Right lobe of liver (tissue), 6 donors: ENCODE measurements around the gene RNF31. TPM values are rescaled to one million over a fixed set of nuclear protein-coding genes. Genes with fewer than 3 reads are reported as not detected.

Experiments
- ATAC-seq, 4 donors: fragments of 200-7000 bp; cut with Tn5 transposase; one replicate each; pipeline ENCODE4 v1.9.1; 2020; ENCODE audit warnings: mild to moderate bottlenecking in 4 of 4, moderate library complexity in 4 of 4
- DNase-seq, 3 donors: peaks; one replicate each; pipeline ENCODE4 v3.0.0-alpha.2; 2020
- H3K27ac ChIP-seq, 3 donors: fragments of 200-600 bp; one replicate each; pipeline ENCODE4 v1.8.0; 2022
- H3K27me3 ChIP-seq, 2 donors: fragments of 200-600 bp; one replicate each; pipeline ENCODE4 v1.8.0; 2022
- H3K36me3 ChIP-seq, 4 donors: fragments of 200-600 bp; sonication (generic) in 1 of 4; one replicate each; pipeline versions ENCODE4 v1.5.1 to v1.8.0; 2017 to 2022; ENCODE audit warnings: control low read depth in 1 of 4
- H3K4me1 ChIP-seq, 4 donors: fragments of 200-600 bp; sonication (generic) in 1 of 4; one replicate each; pipeline versions ENCODE4 v1.5.1 to v1.8.0; 2017 to 2022; ENCODE audit warnings: control low read depth in 1 of 4
- H3K4me3 ChIP-seq, 3 donors: fragments of 200-600 bp; one replicate each; pipeline ENCODE4 v1.8.0; 2022
- H3K9me3 ChIP-seq, 4 donors: fragments of 200-600 bp; sonication (generic) in 1 of 4; one replicate each; pipeline versions ENCODE4 v1.5.1 to v1.8.0; 2017 to 2022; ENCODE audit warnings: control low read depth in 1 of 4
- POLR2A ChIP-seq: fragments of 450-650 bp; IDR thresholded peaks from one replicate; pipeline ENCODE4 v1.6.1; 2017; ENCODE audit warnings: antibody characterized with exemption, mild to moderate bottlenecking
- WGBS: methylation state at CpG from one replicate; pipeline ENCODE4 v1.1.6; 2018; ENCODE audit warnings: low coverage, low lambda C conversion rate; ENCODE audit not compliant: insufficient coverage; ENCODE audit errors: missing lambda C conversion rate; 5-methylcytosine and 5-hydroxymethylcytosine counted together
- intact Hi-C, 2 donors: fragments of 100-400 bp; cut with DNase I; formaldehyde crosslinking; loops; one replicate each; pipeline versions ENCODE4 v1.11.2 to v1.14.1; 2022
- microRNA-seq, 2 donors: library from miRNA; unstranded; fragments of <30 nt; microRNA quantifications; one replicate each; pipeline ENCODE4, GENCODE V29; 2019 to 2020
- small RNA-seq, 2 experiments: library from RNA; depleted of rRNA; stranded (forward); fragments of <200 nt; gene quantifications; one replicate each; pipeline ENCODE3, GENCODE V24; 2016
- total RNA-seq, 6 experiments: library from RNA; depleted of rRNA in 2 of 6; stranded (reverse); fragments of >200 nt in 2 of 6; fragmentation: NEBNext Ultra II Directional in 3 of 6; extraction: Animal tissue kit (Norgen Biotek cat#: 25700) in 3 of 6; gene quantifications; one replicate each; pipeline versions ENCODE4 v1.1.0 to v1.2.4, GENCODE V29; 2016 to 2023
- TF ChIP-seq, protein P1 (sequence below), 4 donors: fragments of 200-600 bp in 3 of 4; fragments of 450-650 bp in 1 of 4; IDR thresholded peaks; one replicate each; pipeline versions ENCODE4 v1.5.1 to v1.8.0; 2016 to 2022; ENCODE audit warnings: antibody characterized with exemption in 4 of 4, mild to moderate bottlenecking in 2 of 4
- donor health status: DM: no; HTN: yes; CAD: no.
- donor health status: DM: no; HTN: no; CAD: no.
- donor health status: DM: no; HTN: no; CAD: no.
- donor health status: DM: no; HTN: yes; CAD: no.
- donor health status: DM: no; HTN: yes; CAD: no.

The RNF31 gene
- total RNA-seq, 6 experiments from 2014 or later = 17.5 to 39.6 (median 26.2) TPM

DNA sequence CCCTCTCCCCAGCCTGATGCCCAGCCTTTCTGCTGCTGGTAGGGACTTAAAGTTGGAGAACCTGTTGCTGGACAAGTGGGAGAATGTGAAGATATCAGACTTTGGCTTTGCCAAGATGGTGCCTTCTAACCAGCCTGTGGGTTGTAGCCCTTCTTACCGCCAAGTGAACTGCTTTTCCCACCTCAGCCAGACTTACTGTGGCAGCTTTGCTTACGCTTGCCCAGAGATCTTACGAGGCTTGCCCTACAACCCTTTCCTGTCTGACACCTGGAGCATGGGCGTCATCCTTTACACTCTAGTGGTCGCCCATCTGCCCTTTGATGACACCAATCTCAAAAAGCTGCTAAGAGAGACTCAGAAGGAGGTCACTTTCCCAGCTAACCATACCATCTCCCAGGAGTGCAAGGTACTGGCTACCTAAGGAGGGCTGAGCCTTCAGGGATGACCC is 59.8 kb downstream of the RNF31 start:
- no peak for TF ChIP-seq POLR2A
- TF ChIP-seq, protein P1, sequence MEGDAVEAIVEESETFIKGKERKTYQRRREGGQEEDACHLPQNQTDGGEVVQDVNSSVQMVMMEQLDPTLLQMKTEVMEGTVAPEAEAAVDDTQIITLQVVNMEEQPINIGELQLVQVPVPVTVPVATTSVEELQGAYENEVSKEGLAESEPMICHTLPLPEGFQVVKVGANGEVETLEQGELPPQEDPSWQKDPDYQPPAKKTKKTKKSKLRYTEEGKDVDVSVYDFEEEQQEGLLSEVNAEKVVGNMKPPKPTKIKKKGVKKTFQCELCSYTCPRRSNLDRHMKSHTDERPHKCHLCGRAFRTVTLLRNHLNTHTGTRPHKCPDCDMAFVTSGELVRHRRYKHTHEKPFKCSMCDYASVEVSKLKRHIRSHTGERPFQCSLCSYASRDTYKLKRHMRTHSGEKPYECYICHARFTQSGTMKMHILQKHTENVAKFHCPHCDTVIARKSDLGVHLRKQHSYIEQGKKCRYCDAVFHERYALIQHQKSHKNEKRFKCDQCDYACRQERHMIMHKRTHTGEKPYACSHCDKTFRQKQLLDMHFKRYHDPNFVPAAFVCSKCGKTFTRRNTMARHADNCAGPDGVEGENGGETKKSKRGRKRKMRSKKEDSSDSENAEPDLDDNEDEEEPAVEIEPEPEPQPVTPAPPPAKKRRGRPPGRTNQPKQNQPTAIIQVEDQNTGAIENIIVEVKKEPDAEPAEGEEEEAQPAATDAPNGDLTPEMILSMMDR (IDR thresholded peaks at IDR 0.05) = no peak
- no peak overlapping the region for H3K27ac ChIP-seq
- peaks cover 0 to 57% (median 2%) of the 10 kb centered on the region in 4 donors for H3K36me3 ChIP-seq

DNA sequence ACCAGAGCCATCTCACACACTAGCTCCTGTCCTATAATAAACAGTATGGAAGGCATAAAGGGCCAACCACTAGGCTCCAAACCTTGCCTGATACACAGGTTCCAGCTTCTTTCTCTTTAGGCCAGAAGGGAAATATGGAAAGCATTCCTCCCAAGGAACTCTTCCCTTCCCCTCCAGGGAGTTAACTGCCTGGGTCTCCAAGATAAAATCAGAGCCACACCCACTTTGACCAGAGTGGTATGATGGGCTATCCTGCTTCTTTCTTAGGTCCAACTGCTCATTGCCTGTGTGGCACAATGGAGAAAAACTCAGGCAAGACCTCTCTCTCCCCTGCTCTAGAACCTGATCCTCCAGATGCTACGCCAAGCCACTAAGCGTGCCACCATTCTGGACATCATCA is 60.3 kb downstream of the RNF31 start:
- intact Hi-C loops = no loop called here
- Histone ChIP-seq H3K27ac (no peak overlapping the region), H3K4me1 (no peaks in the 10 kb centered on the region), H3K4me3 (no peak overlapping the region), H3K9me3 (no peaks in the 10 kb centered on the region), H3K36me3 (peaks cover 0 to 57% (median 2%) of the 10 kb centered on the region in 4 donors), H3K27me3 (no peaks in the 10 kb centered on the region)
- DNase-seq (no peak), ATAC-seq (no peak)
- 100% methylated on average over 2 of the region's 2 CpGs for WGBS
- no peak for TF ChIP-seq POLR2A
- TF ChIP-seq, protein P1 (IDR thresholded peaks at IDR 0.05) = no peak

More for the DNA sequence above, 59.8 kb downstream of the RNF31 start:
- 83% methylated on average over 1 of the region's 5 CpGs for WGBS
- H3K4me3 ChIP-seq = no peak overlapping the region
- no peaks in the 10 kb centered on the region for H3K4me1 ChIP-seq
- no peaks in the 10 kb centered on the region for H3K27me3 ChIP-seq
- DNase-seq (no peak), ATAC-seq (no peak)
- intact Hi-C loops = no loop called here
- no peaks in the 10 kb centered on the region for H3K9me3 ChIP-seq

Small RNAs within 50 kb of the gene (microRNA-seq; reads per million reads assigned to microRNA genes)
- 0 to 0.29 reads per million in 2 donors for gene MIR7703

Small RNAs within 50 kb of the gene (small RNA-seq; reads per million reads assigned to genes)
- gene AL136295.4 (0 reads per million in 2 experiments), gene CHMP4A (0 reads per million in 2 experiments), gene IPO4 (0 to 1.4 reads per million in 2 experiments), gene IRF9 (0 reads per million in 2 experiments), gene RNA5SP383 (0.26 to 1.2 reads per million in 2 experiments)

Other genes starting within 250 kb of the RNF31 start
- 10 to 100 TPM; 30.5 to 82.5 (median 45.1) TPM for gene DHRS4, start 193.7 kb upstream of the RNF31 start, total RNA-seq
- 10 to 100 TPM; 17.7 to 53.6 (median 32.3) TPM for gene DHRS4L2, start 158.6 kb upstream of the RNF31 start, total RNA-seq
- gene CARMIL3, start 95.5 kb upstream of the RNF31 start, total RNA-seq = 1 to 10 TPM in 1 of 6 experiments, under 1 TPM in 5; 0.18 to 1.9 (median 0.29) TPM
- under 1 TPM in 4 of 6 experiments, not detected in 2; 0.09 to 0.40 (median 0.18) TPM for gene CPNE6, start 75.9 kb upstream of the RNF31 start, total RNA-seq
- gene PCK2, start 53.2 kb upstream of the RNF31 start, total RNA-seq = 100 to 1,000 TPM; 124 to 615 (median 240) TPM
- 100 to 1,000 TPM in 3 of 6 experiments, 10 to 100 TPM in 3; 65.9 to 180 (median 103) TPM for gene DCAF11, start 32.7 kb upstream of the RNF31 start, total RNA-seq
- 1 to 10 TPM; 1.4 to 2.9 (median 2.1) TPM for gene NRL, start 32.5 kb upstream of the RNF31 start, total RNA-seq
- 10 to 100 TPM in 3 of 6 experiments, 1 to 10 TPM in 3; 1.5 to 32.5 (median 9.3) TPM for gene FITM1, start 16.8 kb upstream of the RNF31 start, total RNA-seq
- gene PSME1, start 11.3 kb upstream of the RNF31 start, total RNA-seq = 100 to 1,000 TPM in 4 of 6 experiments, 10 to 100 TPM in 2; 81.7 to 119 (median 107) TPM
- 10 to 100 TPM; 10.2 to 21.4 (median 11.9) TPM for gene EMC9, start 5.9 kb upstream of the RNF31 start, total RNA-seq
- gene PSME2, start 888 bp upstream of the RNF31 start, total RNA-seq = 100 to 1,000 TPM in 4 of 6 experiments, 10 to 100 TPM in 2; 66.1 to 142 (median 110) TPM
- 10 to 100 TPM; 17.4 to 66.6 (median 37.2) TPM for gene IRF9, start 13.8 kb downstream of the RNF31 start, total RNA-seq
- 1 to 10 TPM; 1.6 to 7.4 (median 3.4) TPM for gene REC8, start 24.6 kb downstream of the RNF31 start, total RNA-seq
- gene IPO4, start 41.3 kb downstream of the RNF31 start, total RNA-seq = 10 to 100 TPM; 17.9 to 44.0 (median 23.0) TPM
- gene TM9SF1, start 47.9 kb downstream of the RNF31 start, total RNA-seq = 10 to 100 TPM; 32.1 to 49.8 (median 41.2) TPM
- gene TSSK4, start 58.2 kb downstream of the RNF31 start, total RNA-seq = under 1 TPM in 2 of 6 experiments, not detected in 4; 0.29 TPM
- gene CHMP4A, start 66.0 kb downstream of the RNF31 start, total RNA-seq = 10 to 100 TPM; 11.9 to 28.9 (median 17.1) TPM
- gene MDP1, start 68.6 kb downstream of the RNF31 start, total RNA-seq = 1 to 10 TPM; 3.7 to 6.3 (median 4.9) TPM
- 10 to 100 TPM; 60.0 to 72.9 (median 68.7) TPM for gene NEDD8, start 84.9 kb downstream of the RNF31 start, total RNA-seq
- gene GMPR2, start 85.4 kb downstream of the RNF31 start, total RNA-seq = 10 to 100 TPM; 26.2 to 40.2 (median 34.2) TPM
- 10 to 100 TPM; 13.4 to 28.1 (median 24.1) TPM for gene TINF2, start 95.1 kb downstream of the RNF31 start, total RNA-seq
- 1 to 10 TPM in 2 of 6 experiments, under 1 TPM in 4; 0.37 to 1.9 (median 0.77) TPM for gene TGM1, start 115.7 kb downstream of the RNF31 start, total RNA-seq
- gene RABGGTA, start 124.1 kb downstream of the RNF31 start, total RNA-seq = 10 to 100 TPM; 11.5 to 28.3 (median 15.2) TPM
- gene DHRS1, start 152.3 kb downstream of the RNF31 start, total RNA-seq = 10 to 100 TPM; 49.1 to 89.3 (median 60.1) TPM
- 10 to 100 TPM in 4 of 6 experiments, 1 to 10 TPM in 2; 8.2 to 15.3 (median 11.4) TPM for gene NOP9, start 152.4 kb downstream of the RNF31 start, total RNA-seq
- 100 to 1,000 TPM; 118 to 219 (median 196) TPM for gene CIDEB, start 160.5 kb downstream of the RNF31 start, total RNA-seq
- gene LTB4R2, start 162.6 kb downstream of the RNF31 start, total RNA-seq = 1 to 10 TPM; 1.8 to 5.8 (median 3.5) TPM
- 1 to 10 TPM; 2.7 to 5.5 (median 3.9) TPM for gene LTB4R, start 164.0 kb downstream of the RNF31 start, total RNA-seq
- gene ADCY4, start 187.6 kb downstream of the RNF31 start, total RNA-seq = 1 to 10 TPM; 2.3 to 7.2 (median 3.9) TPM
- gene RIPK3, start 192.5 kb downstream of the RNF31 start, total RNA-seq = 1 to 10 TPM in 2 of 6 experiments, under 1 TPM in 4; 0.70 to 1.6 (median 0.90) TPM
- gene NFATC4, start 220.7 kb downstream of the RNF31 start, total RNA-seq = 1 to 10 TPM; 1.0 to 3.7 (median 2.0) TPM